Right cardiac atrium (tissue), 5 donors: ENCODE data around the gene DNAJB12. TPM values are rescaled to one million over a fixed set of nuclear protein-coding genes. Genes with fewer than 3 reads are reported as not detected.
"Not testable (repeated sequence)": the region's sequence is repeated elsewhere in the genome, so short reads cannot be mapped to it uniquely, and the experiment has no call there.

Experiments
- ATAC-seq, 2 donors: fragments of 200-7000 bp; cut with Tn5 transposase; one replicate each; pipeline versions ENCODE4 v1.8.0 to v1.9.1; 2020; ENCODE audit warnings: moderate library complexity in 2 of 2, mild to moderate bottlenecking in 1 of 2
- DNase-seq, 3 donors: peaks; one replicate each; pipeline ENCODE4 v3.0.0-alpha.2; 2020
- H3K27ac ChIP-seq: one replicate; pipeline ENCODE4 v1.5.1; 2013; ENCODE audit warnings: mild to moderate bottlenecking, low read length, control low read depth, moderate library complexity
- H3K27me3 ChIP-seq: one replicate; pipeline ENCODE4 v1.6.1; 2013; ENCODE audit not compliant: control insufficient read depth, insufficient read depth
- H3K4me1 ChIP-seq: one replicate; pipeline ENCODE4 v1.6.1; 2013; ENCODE audit warnings: low read length; ENCODE audit not compliant: control insufficient read depth, insufficient read depth
- H3K4me3 ChIP-seq: one replicate; pipeline ENCODE4 v1.5.1; 2013; ENCODE audit warnings: low read length, control low read depth
- H3K9me3 ChIP-seq: one replicate; pipeline ENCODE4 v1.6.1; 2013; ENCODE audit warnings: low read length; ENCODE audit not compliant: control insufficient read depth
- WGBS: extraction: QIAGEN DNeasy Blood & Tissue Kit; methylation state at CpG from one replicate; pipeline ENCODE4 v1.1.7; 2013; 5-methylcytosine and 5-hydroxymethylcytosine counted together
- intact Hi-C, 4 donors: fragments of 100-400 bp; cut with DNase I; formaldehyde crosslinking; loops; one replicate each; pipeline versions ENCODE4 v1.11.0 to v1.14.0; 2022 to 2023
- polyA plus RNA-seq: library from polyadenylated mRNA; stranded (reverse); fragments of 200-250 nt; gene quantifications from one replicate; pipeline ENCODE4 v1.2.3, GENCODE V29; 2013
- total RNA-seq, 4 donors: library from RNA; stranded (reverse); fragmentation: NEBNext Ultra II Directional; extraction: Animal tissue kit (Norgen Biotek cat#: 25700); gene quantifications; one replicate each; pipeline ENCODE4 v1.2.1, GENCODE V29; 2021
- donor health status: healthy with polysubstance abuse.
- donor health status: DM: no; HTN: yes; CAD: no.
- donor health status: DM: no; HTN: no; CAD: no.
- donor health status: DM: no; HTN: yes; CAD: no; lungs with severe emphysema.
- donor health status: DM: yes; HTN: yes; CAD: no.

Gene DNAJB12
- total and polyA plus RNA-seq, 5 donors: 25.8 to 35.0 (median 29.8) TPM

DNA sequence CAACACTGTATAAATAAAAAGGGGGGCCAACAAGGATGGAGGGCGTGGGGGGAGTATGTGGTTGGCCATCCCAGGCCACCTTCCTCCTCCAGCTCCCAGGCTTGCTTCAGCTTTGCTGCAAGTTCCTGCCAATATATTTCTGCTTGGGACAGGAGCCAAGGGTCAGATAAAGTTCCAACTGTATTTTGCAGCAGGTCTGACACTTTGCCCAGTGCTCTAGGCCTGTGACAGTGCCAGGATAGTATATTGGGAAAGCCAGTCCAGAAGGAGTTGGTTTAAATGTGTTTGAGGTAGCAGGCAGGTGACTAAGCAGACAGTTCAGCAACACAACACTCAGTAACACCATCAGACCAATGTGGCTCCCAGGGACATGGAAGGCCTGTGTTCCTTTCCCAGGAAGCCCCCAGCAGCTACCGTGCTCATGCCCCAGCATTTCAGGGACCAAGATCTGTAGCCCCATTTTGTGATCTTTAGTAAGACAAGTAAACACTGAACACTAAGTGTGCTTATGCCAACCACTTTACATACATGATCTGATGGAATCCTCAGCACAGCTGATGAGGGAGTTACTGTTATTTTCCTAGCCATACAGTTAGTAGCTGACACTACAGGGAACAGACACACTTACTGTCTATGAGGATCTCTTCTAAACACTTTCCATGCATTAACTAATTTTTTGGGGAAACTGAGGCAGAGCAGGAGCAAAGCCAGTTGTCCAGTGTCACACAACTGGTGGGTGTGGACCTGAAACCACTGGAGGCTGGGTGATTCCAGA, 38.9 kb downstream of the DNAJB12 start:
- Histone ChIP-seq H3K9me3 (no peaks in the 10 kb centered on the region), H3K4me1 (peaks cover 18% of the 10 kb centered on the region), H3K27ac (peak overlapping the region; percentile 95), H3K4me3 (no peak overlapping the region), H3K27me3 (no peaks in the 10 kb centered on the region)
- 3% methylated on average over 2 of the region's 2 CpGs for WGBS
- ATAC-seq: peak; percentile 44 to 55
- DNase-seq: peak; percentile 73 to 85 (median 84)
- intact Hi-C loops: no loop called here

GRCh38 chr10:72315054-72315453, 39.7 kb downstream of the DNAJB12 start:
- no peak overlapping the region for H3K4me3 ChIP-seq
- peaks cover 25% of the 10 kb centered on the region for H3K4me1 ChIP-seq
- DNase-seq: peak in 2 of 3 donors; percentile 75
- intact Hi-C loops: no loop called here
- peak in 1 of 2 donors; percentile 1 for ATAC-seq
- 24% methylated on average over 7 of the region's 7 CpGs for WGBS
- no peaks in the 10 kb centered on the region for H3K9me3 ChIP-seq
- peak overlapping the region; percentile 60 for H3K27ac ChIP-seq
- H3K27me3 ChIP-seq: no peaks in the 10 kb centered on the region

DNA sequence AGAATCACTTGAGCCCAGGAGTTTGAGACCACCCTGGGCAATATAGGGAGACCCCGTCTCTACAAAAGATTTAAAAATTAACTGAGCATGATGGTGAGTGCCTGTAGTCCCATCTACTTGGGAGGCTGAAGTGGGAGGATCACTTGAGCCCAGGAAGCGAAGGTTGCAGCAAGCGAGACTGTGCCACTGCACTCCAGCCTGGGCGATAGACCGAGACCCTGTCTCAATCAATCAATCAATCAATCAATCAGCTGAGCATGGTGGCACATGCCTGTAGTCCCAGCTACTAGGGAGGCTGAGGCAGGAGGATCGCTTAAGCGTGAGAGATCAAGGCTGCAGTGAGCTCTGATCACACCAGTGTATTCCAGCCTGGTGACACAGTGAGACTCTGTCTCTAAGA, 40.5 kb downstream of the DNAJB12 start:
- peaks cover 33% of the 10 kb centered on the region for H3K4me1 ChIP-seq
- no peak for DNase-seq
- 98% methylated on average over 7 of the region's 7 CpGs for WGBS
- no peak for ATAC-seq
- H3K4me3 ChIP-seq: no peak overlapping the region
- no peaks in the 10 kb centered on the region for H3K27me3 ChIP-seq
- intact Hi-C loops: no loop called here
- H3K9me3 ChIP-seq: no peaks in the 10 kb centered on the region
- no peak overlapping the region for H3K27ac ChIP-seq

- intact Hi-C loops: no loop called here
- Histone ChIP-seq H3K9me3 (no peaks in the 10 kb centered on the region), H3K4me1 (peaks cover 38% of the 10 kb centered on the region), H3K27me3 (no peaks in the 10 kb centered on the region), H3K27ac (no peak overlapping the region), H3K4me3 (no peak overlapping the region)
- WGBS: 94% methylated on average over 8 of the region's 8 CpGs
- ATAC-seq: no peak
- DNase-seq: no peak
These were observed 41.8 kb downstream of the DNAJB12 start for GRCh38 chr10:72312865-72313391.

GRCh38 chr10:72311667-72312066, 43.1 kb downstream of the DNAJB12 start:
- Histone ChIP-seq H3K9me3 (no peaks in the 10 kb centered on the region), H3K4me3 (no peak overlapping the region), H3K27me3 (no peaks in the 10 kb centered on the region), H3K4me1 (peaks cover 38% of the 10 kb centered on the region), H3K27ac (no peak overlapping the region)
- DNase-seq: peak in 1 of 3 donors; percentile 40
- no peak for ATAC-seq
- 89% methylated on average over 7 of the region's 7 CpGs for WGBS
- intact Hi-C loops: no loop called here

GRCh38 chr10:72310636-72311035, 44.1 kb downstream of the DNAJB12 start:
- Histone ChIP-seq H3K9me3 (no peaks in the 10 kb centered on the region), H3K27me3 (no peaks in the 10 kb centered on the region), H3K27ac (peak overlapping the region; percentile 2), H3K4me1 (peaks cover 30% of the 10 kb centered on the region), H3K4me3 (no peak overlapping the region)
- peak in 1 of 2 donors; percentile 24 for ATAC-seq
- DNase-seq: peak in 2 of 3 donors; percentile 72 to 74
- WGBS: 75% methylated on average over 4 of the region's 4 CpGs
- intact Hi-C loops: no loop called here

- ATAC-seq: no peak
- 51% methylated on average over 11 of the region's 11 CpGs for WGBS
- H3K27me3 ChIP-seq: no peaks in the 10 kb centered on the region
- peak in 2 of 3 donors; percentile 40 to 54 for DNase-seq
- intact Hi-C loops: no loop called here
- H3K4me3 ChIP-seq: no peak overlapping the region
- H3K9me3 ChIP-seq: no peaks in the 10 kb centered on the region
- H3K4me1 ChIP-seq: peaks cover 31% of the 10 kb centered on the region
- peak overlapping the region; percentile 2 for H3K27ac ChIP-seq
These were observed 44.5 kb downstream of the DNAJB12 start for GRCh38 chr10:72310241-72310633.

GRCh38 chr10:72309290-72310240, 45.2 kb downstream of the DNAJB12 start:
- 40% methylated on average over 21 of the region's 21 CpGs for WGBS
- H3K9me3 ChIP-seq: no peaks in the 10 kb centered on the region
- H3K4me1 ChIP-seq: peaks cover 28% of the 10 kb centered on the region
- no peak overlapping the region for H3K4me3 ChIP-seq
- ATAC-seq: peak; percentile 79 to 80
- peak overlapping the region; percentile 90 for H3K27ac ChIP-seq
- no peaks in the 10 kb centered on the region for H3K27me3 ChIP-seq
- intact Hi-C loops: no loop called here
- DNase-seq: peak; percentile 68 to 85 (median 82)

DNA sequence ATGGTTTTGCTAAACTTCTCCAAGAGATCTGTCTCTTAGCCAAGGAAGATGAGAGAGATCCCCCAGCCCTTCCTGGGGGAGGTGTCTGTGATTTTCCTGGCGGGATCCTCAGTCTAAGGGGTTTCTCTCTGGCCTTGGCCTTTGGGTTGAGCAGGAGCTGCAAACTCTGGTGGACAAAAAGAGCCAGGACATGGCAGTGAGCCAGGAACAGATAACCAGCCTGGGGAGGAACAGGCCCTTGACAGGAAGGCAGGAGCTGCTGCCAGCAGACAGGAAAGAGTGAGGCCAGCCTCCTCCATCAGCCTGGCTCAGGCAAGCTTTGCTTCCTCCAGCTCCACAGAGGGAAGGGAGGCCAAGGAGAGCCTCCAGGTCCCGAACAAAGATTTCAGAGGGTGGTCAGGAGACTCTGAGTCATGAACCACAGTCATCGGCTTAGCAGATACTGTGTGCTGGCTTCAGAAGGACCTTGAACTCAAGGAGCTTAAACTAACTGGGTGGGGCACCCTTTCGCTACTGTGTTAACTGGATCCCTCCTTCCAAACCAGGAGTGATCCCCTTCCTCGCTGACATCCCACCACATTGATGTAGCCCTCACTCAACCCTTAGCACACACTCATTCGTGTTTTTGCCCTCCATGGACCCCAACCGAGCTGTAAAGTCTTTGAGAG, 46.3 kb downstream of the DNAJB12 start:
- intact Hi-C loops: no loop called here
- Histone ChIP-seq H3K4me3 (no peak overlapping the region), H3K27ac (peak overlapping the region; percentile 90), H3K27me3 (no peaks in the 10 kb centered on the region), H3K9me3 (no peaks in the 10 kb centered on the region), H3K4me1 (peaks cover 28% of the 10 kb centered on the region)
- ATAC-seq (peak; percentile 75 to 82), DNase-seq (peak; percentile 86 to 89 (median 86))
- 49% methylated on average over 7 of the region's 7 CpGs for WGBS

GRCh38 chr10:72307711-72308110, 47.0 kb downstream of the DNAJB12 start:
- WGBS: 94% methylated on average over 7 of the region's 7 CpGs
- H3K27me3 ChIP-seq, H3K9me3 ChIP-seq, ATAC-seq, intact Hi-C loops, H3K4me3 ChIP-seq, H3K27ac ChIP-seq: not testable (repeated sequence)
- DNase-seq: peak in 1 of 3 donors; percentile 9
- H3K4me1 ChIP-seq: peaks cover 28% of the 10 kb centered on the region
